H1 (cell line): ENCODE data around the gene GSG1L. TPM values are rescaled to one million over a fixed set of nuclear protein-coding genes. Genes with fewer than 3 reads are reported as not detected.

Source experiments
- CTCF ChIA-PET: fragments of 300-600 bp; sonication (Branson Sonifier 250); formaldehyde crosslinking; loops from one replicate; lab custom pipeline; 2021; ENCODE audit not compliant: partially characterized antibody; lab: Charles Lee
- POLR2A ChIA-PET: fragments of 300-600 bp; sonication (Branson Sonifier 250); formaldehyde crosslinking; loops from one replicate; lab custom pipeline; 2021; ENCODE audit warnings: inconsistent platforms; ENCODE audit not compliant: partially characterized antibody; lab: Charles Lee
- DNase-seq, 2 experiments: peaks; one replicate each; pipeline versions ENCODE4 v3.0.0 to v3.0.0-alpha.2; 2010 to 2022; ENCODE audit warnings: low spot score in 2 of 2, low read depth in 1 of 2, mixed read lengths in 1 of 2
- FAIRE-seq: peaks from 2 replicates; lab custom pipeline; 2011; peaks lifted over from hg19 to GRCh38; lab: Jason Lieb, UNC
- H2AFZ ChIP-seq: 2 replicates; pipeline ENCODE4 v1.8.1; 2012; ENCODE audit warnings: low read length, inconsistent platforms
- H2AK5ac ChIP-seq: 2 replicates; pipeline ENCODE4 v1.6.1; 2013; ENCODE audit warnings: low read depth, low read length
- H2BK120ac ChIP-seq: replicated peaks from 2 replicates; pipeline ENCODE3; 2013; ENCODE audit warnings: low read depth, low read length, inconsistent platforms
- H2BK12ac ChIP-seq: 2 replicates; pipeline ENCODE4 v1.6.1; 2013; ENCODE audit warnings: low read depth, low read length
- H2BK15ac ChIP-seq: 2 replicates; pipeline ENCODE4 v1.6.1; 2013; ENCODE audit warnings: low read length
- H2BK20ac ChIP-seq: 2 replicates; pipeline ENCODE4 v1.6.1; 2013; ENCODE audit warnings: low read length
- H2BK5ac ChIP-seq: 2 replicates; pipeline ENCODE4 v1.6.1; 2013; ENCODE audit warnings: low read depth, low read length
- H3K14ac ChIP-seq: 2 replicates; pipeline ENCODE4 v1.6.1; 2013; ENCODE audit warnings: inconsistent platforms; ENCODE audit not compliant: insufficient read length
- H3K18ac ChIP-seq: 2 replicates; pipeline ENCODE4 v1.6.1; 2013; ENCODE audit warnings: low read length; ENCODE audit errors: extremely low read depth
- H3K23ac ChIP-seq: 2 replicates; pipeline ENCODE4 v1.6.1; 2013; ENCODE audit warnings: inconsistent platforms; ENCODE audit not compliant: insufficient read length
- H3K23me2 ChIP-seq: 2 replicates; pipeline ENCODE4 v1.6.1; 2013; ENCODE audit warnings: low read depth, low read length
- H3K27ac ChIP-seq: 2 replicates; pipeline ENCODE4 v1.6.1; 2011; ENCODE audit warnings: low read depth, low read length, inconsistent platforms
- H3K27me3 ChIP-seq, 4 experiments: replicated peaks in 1 of 4; 1 replicate in 1 of 4; 2 replicates in 3 of 4; pipeline versions ENCODE4 v1.6.1 to v1.8.1; 2011 to 2013; ENCODE audit warnings: low read length in 3 of 4, mild to moderate bottlenecking in 3 of 4, inconsistent platforms in 2 of 4, mixed read lengths in 2 of 4, moderate library complexity in 1 of 4; ENCODE audit not compliant: control insufficient read depth in 3 of 4, insufficient read depth in 3 of 4; ENCODE audit errors: extremely low read depth in 1 of 4
- H3K36me3 ChIP-seq, 4 experiments: 2 replicates each; pipeline versions ENCODE4 v1.6.1 to v1.8.1; 2011 to 2013; ENCODE audit warnings: mild to moderate bottlenecking in 4 of 4, low read length in 3 of 4, moderate library complexity in 2 of 4, control low read depth in 1 of 4, inconsistent platforms in 1 of 4; ENCODE audit not compliant: insufficient read depth in 4 of 4, control insufficient read depth in 2 of 4
- H3K4ac ChIP-seq: replicated peaks from 2 replicates; pipeline ENCODE3; 2013; ENCODE audit warnings: low read length, low read depth, mixed read lengths, inconsistent platforms; ENCODE audit not compliant: insufficient read length
- H3K4me1 ChIP-seq, 4 experiments: replicated peaks in 1 of 4; 1 replicate in 1 of 4; 2 replicates in 3 of 4; pipeline versions ENCODE4 v1.6.1 to v1.8.1; 2011 to 2013; ENCODE audit warnings: low read length in 3 of 4, inconsistent platforms in 2 of 4, mixed read lengths in 1 of 4; ENCODE audit not compliant: insufficient read depth in 4 of 4, control insufficient read depth in 3 of 4
- H3K4me2 ChIP-seq, 2 experiments: 2 replicates each; pipeline versions ENCODE4 v1.6.1 to v1.8.1; 2011 to 2013; ENCODE audit warnings: low read depth in 2 of 2, low read length in 2 of 2, control low read depth in 1 of 2, inconsistent platforms in 1 of 2, mild to moderate bottlenecking in 1 of 2; ENCODE audit not compliant: insufficient read depth in 1 of 2
- H3K4me3 ChIP-seq, 4 experiments: fragments of 200-600, 300-600 bp in 1 of 4; sonication (generic), shearing (Covaris generic), sonication (Bioruptor Twin) in 1 of 4; 2 replicates each; pipeline versions ENCODE4 v1.5.1 to v1.8.1; 2011 to 2016; ENCODE audit warnings: low read length in 4 of 4, low read depth in 3 of 4, control low read depth in 2 of 4, inconsistent platforms in 2 of 4, mild to moderate bottlenecking in 2 of 4, mixed read lengths in 1 of 4, moderate library complexity in 1 of 4; ENCODE audit not compliant: insufficient read depth in 2 of 4; ENCODE audit errors: extremely low read depth in 1 of 4
- H3K56ac ChIP-seq: replicated peaks from 2 replicates; pipeline ENCODE3; 2013; ENCODE audit warnings: low read depth, mild to moderate bottlenecking, mixed read lengths, low read length, inconsistent platforms; ENCODE audit not compliant: insufficient read length
- H3K79me1 ChIP-seq: 2 replicates; pipeline ENCODE4 v1.6.1; 2013; ENCODE audit warnings: low read depth, low read length, control low read depth
- H3K79me2 ChIP-seq, 2 experiments: 2 replicates each; pipeline versions ENCODE4 v1.6.1 to v1.8.1; 2012 to 2013; ENCODE audit warnings: low read length in 2 of 2, mild to moderate bottlenecking in 2 of 2, inconsistent platforms in 1 of 2; ENCODE audit not compliant: insufficient read depth in 2 of 2, control insufficient read depth in 1 of 2
- H3K9ac ChIP-seq, 4 experiments: replicated peaks in 1 of 4; 1 replicate in 1 of 4; 2 replicates in 3 of 4; pipeline versions ENCODE4 v1.6.1 to v1.8.1; 2011 to 2013; ENCODE audit warnings: low read depth in 3 of 4, low read length in 3 of 4, control low read depth in 2 of 4, mild to moderate bottlenecking in 2 of 4, moderate library complexity in 2 of 4, inconsistent platforms in 1 of 4; ENCODE audit errors: extremely low read depth in 1 of 4
- H3K9me3 ChIP-seq, 2 experiments: 2 replicates each; pipeline versions ENCODE4 v1.6.1 to v1.8.1; 2012 to 2013; ENCODE audit warnings: mild to moderate bottlenecking in 2 of 2, moderate library complexity in 2 of 2, control low read depth in 1 of 2, inconsistent platforms in 1 of 2, low read depth in 1 of 2, low read length in 1 of 2, mixed read lengths in 1 of 2; ENCODE audit not compliant: insufficient read depth in 2 of 2
- H4K20me1 ChIP-seq, 2 experiments: replicated peaks in 1 of 2; 2 replicates each; pipeline versions ENCODE3 to v1.8.1; 2011 to 2013; ENCODE audit warnings: inconsistent platforms in 2 of 2, low read length in 2 of 2, mild to moderate bottlenecking in 1 of 2; ENCODE audit not compliant: insufficient read depth in 2 of 2, control insufficient read depth in 1 of 2
- H4K5ac ChIP-seq: 2 replicates; pipeline ENCODE4 v1.6.1; 2013; ENCODE audit warnings: low read length, low read depth, mixed read lengths, inconsistent platforms; ENCODE audit not compliant: insufficient read length
- H4K8ac ChIP-seq: 2 replicates; pipeline ENCODE4 v1.8.0; 2013; ENCODE audit warnings: mild to moderate bottlenecking, moderate library complexity, low read length, inconsistent platforms; ENCODE audit not compliant: insufficient read depth; ENCODE audit errors: extremely low read depth
- H4K91ac ChIP-seq: replicated peaks from 2 replicates; pipeline ENCODE3; 2013; ENCODE audit warnings: low read length, mixed read lengths, inconsistent platforms; ENCODE audit not compliant: insufficient read length
- CEBPB ChIP-seq: IDR thresholded peaks from 2 replicates; pipeline ENCODE4 v1.6.1; 2012; ENCODE audit warnings: low read depth, low read length
- FOSL1 ChIP-seq: IDR thresholded peaks from 2 replicates; pipeline ENCODE4 v1.6.1; 2011; ENCODE audit warnings: mild to moderate bottlenecking, low read depth, low read length, moderate library complexity; ENCODE audit not compliant: insufficient read depth
- HDAC2 ChIP-seq, 2 experiments: fragments of 300-600 bp in 1 of 2; sonication (generic) in 1 of 2; IDR thresholded peaks; 2 replicates each; pipeline ENCODE4 v1.6.1; 2011 to 2012; ENCODE audit warnings: low read depth in 2 of 2, low read length in 2 of 2, mild to moderate bottlenecking in 2 of 2, moderate library complexity in 2 of 2, borderline replicate concordance in 1 of 2, inconsistent platforms in 1 of 2
- KDM4A ChIP-seq: IDR thresholded peaks from one replicate; pipeline ENCODE4 v1.7.1; 2012; ENCODE audit warnings: low read depth, mild to moderate bottlenecking, moderate library complexity, low read length, inconsistent platforms; ENCODE audit not compliant: severe bottlenecking
- NANOG ChIP-seq: IDR thresholded peaks from 2 replicates; pipeline ENCODE4 v1.6.1; 2011; ENCODE audit warnings: low read length, low read depth, mild to moderate bottlenecking, inconsistent platforms; ENCODE audit not compliant: insufficient read depth, poor library complexity, severe bottlenecking
- RNF2 ChIP-seq: fragments of 200-900, 300-1000 bp; sonication (generic); IDR thresholded peaks from 2 replicates; pipeline ENCODE4 v1.7.1; 2016; ENCODE audit warnings: borderline replicate concordance, low read depth, mild to moderate bottlenecking, antibody characterized with exemption, low read length; ENCODE audit not compliant: poor library complexity, severe bottlenecking; ENCODE audit errors: missing control alignments
- SUZ12 ChIP-seq: fragments of 200-600 bp; sonication (generic); IDR thresholded peaks from 2 replicates; pipeline ENCODE4 v1.6.1; 2012; ENCODE audit warnings: mild to moderate bottlenecking, inconsistent platforms, low read length, moderate library complexity, mixed read lengths
- TAF7 ChIP-seq: optimal IDR thresholded peaks from 2 replicates; pipeline ENCODE3; 2011; ENCODE audit warnings: low read depth, mild to moderate bottlenecking, inconsistent platforms, low read length, moderate library complexity, borderline replicate concordance
- TCF12 ChIP-seq: IDR thresholded peaks from 2 replicates; pipeline ENCODE4 v1.6.1; 2011; ENCODE audit warnings: low read depth, mild to moderate bottlenecking, low read length
- WGBS, 2 experiments: shearing (Covaris generic) in 1 of 2; methylation state at CpG; one replicate each; pipeline versions ENCODE4 v1.1.6 to v1.1.7; 2013 to 2015; ENCODE audit warnings: low lambda C conversion rate in 2 of 2, mixed read lengths in 2 of 2, inconsistent platforms in 1 of 2, low coverage in 1 of 2, missing lambda C conversion rate in 1 of 2; ENCODE audit not compliant: insufficient replicate concordance in 2 of 2, insufficient coverage in 1 of 2, insufficient read length in 1 of 2; ENCODE audit errors: extremely low coverage in 1 of 2, missing lambda C conversion rate in 1 of 2; 5-methylcytosine and 5-hydroxymethylcytosine counted together
- polyA plus RNA-seq, 7 experiments: library from polyadenylated mRNA; depleted of rRNA in 3 of 7; stranded (reverse) in 5 of 7; unstranded in 2 of 7; fragments of >200 nt in 5 of 7; fragments of 200-250 nt in 2 of 7; gene quantifications; 1 replicate in 5 of 7; 2 replicates in 1 of 7; 4 replicates in 1 of 7; pipeline versions ENCODE4 v1.2.1 to v1.2.3, GENCODE V29; 2011 to 2013; ENCODE audit warnings: missing spikeins in 2 of 7, mixed read lengths in 2 of 7
- total RNA-seq: library from RNA; stranded (reverse); fragmentation: NEBNext Ultra II Directional; extraction: Animal tissue kit (Norgen Biotek cat#: 25700); gene quantifications from 2 replicates; pipeline ENCODE4 v1.2.1, GENCODE V29; 2021
- TF ChIP-seq, protein P1 (sequence below), 3 experiments: IDR thresholded peaks; 1 replicate in 2 of 3; 2 replicates in 1 of 3; pipeline versions ENCODE4 v1.5.1 to v1.6.1; 2011; ENCODE audit warnings: low read length in 3 of 3, mild to moderate bottlenecking in 3 of 3, inconsistent platforms in 2 of 3, low read depth in 1 of 3, moderate library complexity in 1 of 3; ENCODE audit not compliant: insufficient read depth in 1 of 3; ENCODE audit errors: control extremely low read depth in 1 of 3

Gene GSG1L
- total and polyA plus RNA-seq, 2 of the 8 experiments (the other 6 are each of a cell fraction or from before 2014, with no cell fraction given) = 0.71 to 1.1 TPM

DNA sequence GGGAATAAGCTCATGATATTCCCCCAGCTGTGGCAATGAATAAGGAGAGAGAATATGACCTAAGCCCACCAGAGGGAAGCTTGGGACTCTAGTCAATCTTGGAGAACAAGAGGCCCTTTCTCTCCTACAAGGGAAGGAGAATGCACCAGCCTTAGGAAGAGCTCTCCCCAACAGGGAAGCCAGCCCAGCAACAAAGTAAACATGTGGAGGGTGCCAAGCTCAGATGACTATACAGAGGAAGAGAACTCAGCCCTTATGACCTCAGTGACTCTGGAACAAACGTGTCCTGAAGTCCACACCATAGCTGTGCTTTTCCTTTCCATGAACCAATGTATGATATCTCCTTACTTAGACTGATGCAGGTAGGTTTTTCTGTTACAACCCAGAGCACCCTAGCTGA lies 219.7 kb downstream of the GSG1L start:
- H3K23ac ChIP-seq = no peak overlapping the region
- H3K27ac ChIP-seq = no peak overlapping the region
- H3K14ac ChIP-seq = no peak overlapping the region
- no peak overlapping the region for H4K91ac ChIP-seq
- no peak overlapping the region for H4K8ac ChIP-seq
- H3K23me2 ChIP-seq = no peaks in the 10 kb centered on the region
- no peak overlapping the region for H3K18ac ChIP-seq
- CTCF ChIA-PET = interaction anchor here (0.6 to 4.1 kb wide), 13 partner anchors 12 to 206 kb away, joined by 3 to 17 read pairs (median 4); no protein-coding TSS in a partner anchor
- no peak overlapping the region for H2BK15ac ChIP-seq
- no peaks in the 10 kb centered on the region for H4K20me1 ChIP-seq
- no peak overlapping the region for H3K4me3 ChIP-seq
- no peak overlapping the region for H2AK5ac ChIP-seq
- no peak overlapping the region for H3K4me2 ChIP-seq
- 82% methylated on average over 1 of the region's 1 CpG; no CpG with 5 or more reads in 1 of the 2 experiments for WGBS, 2 experiments
- H3K56ac ChIP-seq = no peak overlapping the region
- H2BK5ac ChIP-seq = no peak overlapping the region
- no peak overlapping the region for H2AFZ ChIP-seq
- no peak overlapping the region for H2BK20ac ChIP-seq
- H3K9me3 ChIP-seq = no peaks in the 10 kb centered on the region
- H3K9ac ChIP-seq = no peak overlapping the region
- no peak overlapping the region for H4K5ac ChIP-seq
- no peak overlapping the region for H2BK12ac ChIP-seq
- H3K36me3 ChIP-seq = no peaks in the 10 kb centered on the region
- no peaks in the 10 kb centered on the region for H3K79me1 ChIP-seq
- H3K27me3 ChIP-seq = no peaks in the 10 kb centered on the region
- no peak overlapping the region for H3K4ac ChIP-seq
- H3K4me1 ChIP-seq = peaks cover 0 to 3% (median 1%) of the 10 kb centered on the region in 4 experiments; a peak in 2 of 7 replicates
- no peak overlapping the region for H2BK120ac ChIP-seq
- POLR2A ChIA-PET = no interaction called here
- no peak for FAIRE-seq
- DNase-seq = no peak
- no peaks in the 10 kb centered on the region for H3K79me2 ChIP-seq
- TF ChIP-seq TCF12 = no peak
- no peak for TF ChIP-seq CEBPB
- no peak for TF ChIP-seq RNF2
- no peak for TF ChIP-seq NANOG
- TF ChIP-seq TAF7 = no peak
- TF ChIP-seq KDM4A = no peak
- no peak for TF ChIP-seq SUZ12
- TF ChIP-seq, protein P1, sequence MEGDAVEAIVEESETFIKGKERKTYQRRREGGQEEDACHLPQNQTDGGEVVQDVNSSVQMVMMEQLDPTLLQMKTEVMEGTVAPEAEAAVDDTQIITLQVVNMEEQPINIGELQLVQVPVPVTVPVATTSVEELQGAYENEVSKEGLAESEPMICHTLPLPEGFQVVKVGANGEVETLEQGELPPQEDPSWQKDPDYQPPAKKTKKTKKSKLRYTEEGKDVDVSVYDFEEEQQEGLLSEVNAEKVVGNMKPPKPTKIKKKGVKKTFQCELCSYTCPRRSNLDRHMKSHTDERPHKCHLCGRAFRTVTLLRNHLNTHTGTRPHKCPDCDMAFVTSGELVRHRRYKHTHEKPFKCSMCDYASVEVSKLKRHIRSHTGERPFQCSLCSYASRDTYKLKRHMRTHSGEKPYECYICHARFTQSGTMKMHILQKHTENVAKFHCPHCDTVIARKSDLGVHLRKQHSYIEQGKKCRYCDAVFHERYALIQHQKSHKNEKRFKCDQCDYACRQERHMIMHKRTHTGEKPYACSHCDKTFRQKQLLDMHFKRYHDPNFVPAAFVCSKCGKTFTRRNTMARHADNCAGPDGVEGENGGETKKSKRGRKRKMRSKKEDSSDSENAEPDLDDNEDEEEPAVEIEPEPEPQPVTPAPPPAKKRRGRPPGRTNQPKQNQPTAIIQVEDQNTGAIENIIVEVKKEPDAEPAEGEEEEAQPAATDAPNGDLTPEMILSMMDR (IDR thresholded peaks at IDR 0.05; ENCODE audit: control extremely low read depth in 1 of 3, insufficient read depth in 1 of 3, low read depth in 1 of 3, low read length in 3 of 3) = no peak
- TF ChIP-seq HDAC2 (IDR thresholded peaks at IDR 0.05; ENCODE audit: borderline replicate concordance in 1 of 2, low read depth in 2 of 2, low read length in 2 of 2) = no peak
- no peak for TF ChIP-seq FOSL1
